ENCODE data around the gene ZNF605. TPM values are rescaled to one million over a fixed set of nuclear protein-coding genes. Genes with fewer than 3 reads are reported as not detected.

ZNF605 gene
- polyA plus RNA-seq, 3 donors: 0.32 to 1.9 (median 0.80) TPM

- H3K36me3 Mint-ChIP-seq: peaks cover 72 to 91% of the 10 kb centered on the region in 2 donors
Measured at GRCh38 chr12:132874175-132874574, 81.9 kb downstream of the ZNF605 start.

DNA sequence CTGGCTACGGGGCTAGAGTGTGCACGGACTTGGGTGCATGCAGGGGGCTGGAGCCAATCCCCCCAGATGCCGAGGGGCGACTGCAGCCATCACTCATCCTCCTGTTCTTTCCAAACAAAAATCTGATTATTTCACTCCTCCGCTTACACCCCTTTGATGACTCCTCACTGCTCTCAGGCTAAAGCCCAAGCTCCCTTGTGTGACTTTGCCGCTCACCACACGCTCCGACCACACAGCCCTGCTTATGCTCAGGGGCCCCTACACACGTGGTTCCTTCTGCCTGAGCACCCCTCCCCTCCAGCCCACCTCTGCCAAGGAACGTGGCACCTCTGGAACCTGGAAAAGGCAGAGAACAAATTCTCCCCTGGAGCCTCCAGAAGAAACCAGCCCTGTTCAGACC, 82.4 kb downstream of the ZNF605 start:
- Histone ChIP-seq H3K27me3 (ENCODE audit: control insufficient read depth in 2 of 2, insufficient read depth in 2 of 2, low read length in 2 of 2) (no peaks in the 10 kb centered on the region), H3K4me2 (replicated peaks; ENCODE audit: extremely low read depth, low read length, poor library complexity, severe bottlenecking) (no peak overlapping the region), H2AFZ (ENCODE audit: insufficient read depth, low read depth, low read length, poor library complexity, severe bottlenecking) (no peak overlapping the region), H3K27ac (ENCODE audit: low read depth in 1 of 2, low read length in 2 of 2) (no peak overlapping the region), H3K36me3 (replicated peaks in 1 of 2; ENCODE audit: control insufficient read depth in 1 of 2, insufficient read depth in 2 of 2, low read length in 2 of 2) (peaks cover 86 to 98% of the 10 kb centered on the region in 2 donors), H3K4me1 (ENCODE audit: control insufficient read depth in 1 of 2, insufficient read depth in 2 of 2, low read length in 2 of 2) (no peaks in the 10 kb centered on the region), H3K9me3 (replicated peaks in 1 of 2; ENCODE audit: control insufficient read depth in 1 of 2, insufficient read depth in 1 of 2, low read length in 2 of 2) (peaks cover 28 to 34% of the 10 kb centered on the region in 2 donors), H3K4me3 (replicated peaks in 1 of 3; ENCODE audit: low read depth in 2 of 3, low read length in 3 of 3) (no peak overlapping the region), H3K79me2 (ENCODE audit: insufficient read depth, low read length) (peaks cover 20% of the 10 kb centered on the region), H3K9ac (ENCODE audit: insufficient read depth, low read length, poor library complexity, severe bottlenecking) (no peak overlapping the region), H4K20me1 (ENCODE audit: insufficient read depth, low read length) (peaks cover 39% of the 10 kb centered on the region)
- no peak overlapping the region for H3K4me3 Mint-ChIP-seq
- intact Hi-C loops (cut with micrococcal nuclease): no loop called here
- no peaks in the 10 kb centered on the region for H3K4me1 Mint-ChIP-seq
- peaks cover 19 to 36% (median 26%) of the 10 kb centered on the region in 7 donors for H3K9me3 Mint-ChIP-seq
- WGBS (ENCODE audit: insufficient coverage): 96% methylated on average over 10 of the region's 10 CpGs
- DNase-seq: no peak
- peak overlapping the region in 1 of 7 donors; percentile 0 for H3K27ac Mint-ChIP-seq
- TF ChIP-seq CTCF (IDR thresholded peaks at IDR 0.05): no peak
- peaks cover 0 to 2% (median 0%) of the 10 kb centered on the region in 3 donors for H3K27me3 Mint-ChIP-seq (ENCODE audit: low read depth in 3 of 3)
- H3K36me3 Mint-ChIP-seq: peaks cover 73 to 91% of the 10 kb centered on the region in 2 donors

More at GRCh38 chr12:132874175-132874574, 81.9 kb downstream of the ZNF605 start:
- H3K4me3 ChIP-seq (replicated peaks in 1 of 3; ENCODE audit: low read depth in 2 of 3, low read length in 3 of 3): no peak overlapping the region
- H3K27ac ChIP-seq (ENCODE audit: low read depth in 1 of 2, low read length in 2 of 2): no peak overlapping the region
- no peak for TF ChIP-seq CTCF (IDR thresholded peaks at IDR 0.05)
- Mint-ChIP-seq H3K4me1 (no peaks in the 10 kb centered on the region), H3K27me3 (ENCODE audit: low read depth in 3 of 3) (peaks cover 0 to 2% (median 0%) of the 10 kb centered on the region in 3 donors), H3K27ac (peak overlapping the region in 1 of 7 donors; percentile 0), H3K9me3 (peaks cover 18 to 35% (median 24%) of the 10 kb centered on the region in 7 donors), H3K4me3 (no peak overlapping the region)
- no peaks in the 10 kb centered on the region for H3K27me3 ChIP-seq (ENCODE audit: control insufficient read depth in 2 of 2, insufficient read depth in 2 of 2, low read length in 2 of 2)
- H3K4me1 ChIP-seq (ENCODE audit: control insufficient read depth in 1 of 2, insufficient read depth in 2 of 2, low read length in 2 of 2): no peaks in the 10 kb centered on the region
- H2AFZ ChIP-seq (ENCODE audit: insufficient read depth, low read depth, low read length, poor library complexity, severe bottlenecking): no peak overlapping the region
- H3K4me2 ChIP-seq (replicated peaks; ENCODE audit: extremely low read depth, low read length, poor library complexity, severe bottlenecking): no peak overlapping the region
- H3K79me2 ChIP-seq (ENCODE audit: insufficient read depth, low read length): peaks cover 24% of the 10 kb centered on the region
- WGBS (ENCODE audit: insufficient coverage): over 99% methylated on average over 10 of the region's 11 CpGs
- peaks cover 44% of the 10 kb centered on the region for H4K20me1 ChIP-seq (ENCODE audit: insufficient read depth, low read length)
- no peak overlapping the region for H3K9ac ChIP-seq (ENCODE audit: insufficient read depth, low read length, poor library complexity, severe bottlenecking)
- intact Hi-C loops (cut with micrococcal nuclease): no loop called here
- H3K36me3 ChIP-seq (replicated peaks in 1 of 2; ENCODE audit: control insufficient read depth in 1 of 2, insufficient read depth in 2 of 2, low read length in 2 of 2): peaks cover 86 to 99% of the 10 kb centered on the region in 2 donors
- H3K9me3 ChIP-seq (replicated peaks in 1 of 2; ENCODE audit: control insufficient read depth in 1 of 2, insufficient read depth in 1 of 2, low read length in 2 of 2): peaks cover 27 to 32% of the 10 kb centered on the region in 2 donors
- no peak for DNase-seq

All from CD14-positive monocyte (primary cell).